ENCODE data around the gene METTL22.

DNA sequence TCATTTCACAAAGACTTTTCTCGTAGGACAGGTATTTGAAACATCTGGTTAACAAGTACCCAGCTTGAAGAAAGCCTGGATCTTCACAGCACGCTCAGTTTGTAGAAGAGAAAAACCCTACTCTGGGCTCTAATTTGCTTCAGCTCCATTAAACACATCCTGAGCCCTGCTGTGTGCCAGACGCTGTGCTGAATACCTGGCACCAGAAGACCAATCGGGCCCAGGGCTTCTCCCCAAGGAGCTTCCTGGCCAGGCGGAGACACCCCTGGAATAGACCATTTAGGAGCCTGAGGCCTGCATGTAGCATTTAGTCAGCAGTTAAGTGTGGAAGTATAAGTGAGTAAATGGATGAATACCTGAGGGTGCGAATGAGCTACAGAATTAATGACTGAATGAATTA lies 44.0 kb downstream of the METTL22 start:
- no peak for TF ChIP-seq CTCF (IDR thresholded peaks at IDR 0.05; ENCODE audit: low read depth, low read length)
- TF ChIP-seq EZH2phosphoT487 (IDR thresholded peaks at IDR 0.05; ENCODE audit: low read depth), result no peak
